Aorta (tissue), 5 donors: ENCODE results near the gene FRY. TPM values are rescaled to one million over a fixed set of nuclear protein-coding genes. Genes with fewer than 3 reads are reported as not detected.

Experiments
- ATAC-seq: fragments of 200-7000 bp; cut with Tn5 transposase; one replicate; pipeline ENCODE4 v1.9.1; 2022; ENCODE audit warnings: moderate library complexity; ENCODE audit not compliant: low FRiP score
- DNase-seq, 2 donors: peaks; one replicate each; pipeline ENCODE4 v3.0.0-alpha.2; 2020
- H3K27ac ChIP-seq, 2 donors: one replicate each; pipeline ENCODE4 v1.5.1; 2013; ENCODE audit warnings: low read length in 2 of 2, mild to moderate bottlenecking in 2 of 2, moderate library complexity in 2 of 2, control low read depth in 1 of 2, inconsistent platforms in 1 of 2, low read depth in 1 of 2
- H3K27me3 ChIP-seq, 2 donors: one replicate each; pipeline ENCODE4 v1.6.1; 2013; ENCODE audit warnings: control low read depth in 1 of 2, low read length in 1 of 2, mild to moderate bottlenecking in 1 of 2, moderate library complexity in 1 of 2; ENCODE audit not compliant: insufficient read depth in 2 of 2, control insufficient read depth in 1 of 2
- H3K36me3 ChIP-seq, 2 donors: one replicate each; pipeline ENCODE4 v1.6.1; 2013; ENCODE audit warnings: control low read depth in 1 of 2, low read length in 1 of 2, mild to moderate bottlenecking in 1 of 2; ENCODE audit not compliant: insufficient read depth in 2 of 2, control insufficient read depth in 1 of 2
- H3K4me1 ChIP-seq, 2 donors: one replicate each; pipeline ENCODE4 v1.6.1; 2013; ENCODE audit warnings: low read length in 2 of 2, control low read depth in 1 of 2, mild to moderate bottlenecking in 1 of 2, moderate library complexity in 1 of 2; ENCODE audit not compliant: insufficient read depth in 2 of 2, control insufficient read depth in 1 of 2
- H3K4me3 ChIP-seq, 2 donors: one replicate each; pipeline ENCODE4 v1.5.1; 2013; ENCODE audit warnings: low read length in 2 of 2, control low read depth in 1 of 2, mild to moderate bottlenecking in 1 of 2
- H3K9me3 ChIP-seq: one replicate; pipeline ENCODE4 v1.6.1; 2013; ENCODE audit warnings: mild to moderate bottlenecking, low read length; ENCODE audit not compliant: control insufficient read depth
- WGBS, 2 donors: extraction: QIAGEN DNeasy Blood & Tissue Kit; methylation state at CpG; one replicate each; pipeline ENCODE4 v1.1.7; 2013; 5-methylcytosine and 5-hydroxymethylcytosine counted together
- intact Hi-C, 2 donors: fragments of 100-400 bp; cut with DNase I; formaldehyde crosslinking; loops; one replicate each; pipeline versions ENCODE4 v1.14.2 to v1.15.0; 2022
- polyA plus RNA-seq, 2 donors: library from polyadenylated mRNA; stranded (reverse); fragments of 200-250 nt; gene quantifications; one replicate each; pipeline ENCODE4 v1.2.3, GENCODE V29; 2013
- total RNA-seq, 2 donors: library from RNA; stranded (reverse); fragmentation: NEBNext Ultra II Directional; extraction: Animal tissue kit (Norgen Biotek cat#: 25700); gene quantifications; one replicate each; pipeline ENCODE4 v1.2.1, GENCODE V29; 2021
- donor health status: healthy with polysubstance abuse.
- donor health status: Bipolar disorder and iron deficiency.
- donor health status: DM: no; HTN: no; CAD: no.
- donor health status: DM: no; HTN: no; CAD: no.
- donor health status: DM: yes; HTN: yes; CAD: no.

FRY gene
- total and polyA plus RNA-seq, 4 donors: 24.8 to 328 (median 95.0) TPM

- intact Hi-C loops: no loop called here
- 59 to 88% methylated on average over 1 of the region's 1 CpG for WGBS, 2 donors
Observed at GRCh38 chr13:32176696-32177095, 145.1 kb downstream of the FRY start.

GRCh38 chr13:32178763-32179162 is 147.2 kb downstream of the FRY start:
- 81 to 91% methylated on average over 5 of the region's 5 CpGs for WGBS, 2 donors
- Histone ChIP-seq H3K27me3 (no peaks in the 10 kb centered on the region), H3K9me3 (no peaks in the 10 kb centered on the region), H3K4me3 (no peak overlapping the region), H3K4me1 (no peaks in the 10 kb centered on the region), H3K27ac (no peak overlapping the region), H3K36me3 (peaks cover 0 to 10% of the 10 kb centered on the region in 2 donors)
- intact Hi-C loops: no loop called here
- no peak for DNase-seq
- ATAC-seq: no peak

More at GRCh38 chr13:32176696-32177095, 145.1 kb downstream of the FRY start:
- DNase-seq: no peak
- no peak overlapping the region for H3K4me3 ChIP-seq
- H3K27ac ChIP-seq: no peak overlapping the region
- no peaks in the 10 kb centered on the region for H3K27me3 ChIP-seq
- no peaks in the 10 kb centered on the region for H3K9me3 ChIP-seq
- ATAC-seq: no peak
- peaks cover 0 to 7% of the 10 kb centered on the region in 2 donors for H3K36me3 ChIP-seq
- no peaks in the 10 kb centered on the region for H3K4me1 ChIP-seq

DNA sequence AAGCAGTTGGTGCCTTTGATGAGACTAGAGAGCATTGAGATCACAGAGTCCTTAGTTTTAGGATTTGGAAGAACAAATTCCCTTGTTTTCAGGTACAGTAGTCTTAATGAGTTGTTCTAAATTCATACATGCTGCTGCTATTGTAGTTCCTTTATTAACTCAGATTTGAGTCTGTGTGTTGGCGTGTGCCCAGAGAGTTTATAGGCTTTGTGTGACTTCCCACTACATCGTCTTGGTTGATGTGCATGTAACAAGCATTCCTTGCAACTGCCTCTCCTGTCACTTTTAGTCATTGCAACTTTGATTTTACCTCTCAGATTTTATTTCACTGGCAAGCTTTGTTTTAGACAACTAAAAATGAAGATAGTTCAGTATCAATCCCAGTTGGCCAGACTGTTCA is 148.1 kb downstream of the FRY start:
- Histone ChIP-seq H3K4me3 (no peak overlapping the region), H3K36me3 (peaks cover 0 to 10% of the 10 kb centered on the region in 2 donors), H3K27me3 (no peaks in the 10 kb centered on the region), H3K27ac (no peak overlapping the region), H3K9me3 (no peaks in the 10 kb centered on the region), H3K4me1 (no peaks in the 10 kb centered on the region)
- no peak for ATAC-seq
- intact Hi-C loops: no loop called here
- WGBS, 2 donors: 83 to 85% methylated on average over 2 of the region's 2 CpGs
- no peak for DNase-seq

- Histone ChIP-seq H3K27me3 (no peaks in the 10 kb centered on the region), H3K36me3 (peaks cover 0 to 6% of the 10 kb centered on the region in 2 donors), H3K4me3 (no peak overlapping the region), H3K9me3 (no peaks in the 10 kb centered on the region), H3K27ac (no peak overlapping the region), H3K4me1 (no peaks in the 10 kb centered on the region)
- ATAC-seq: no peak
- 90 to 92% methylated on average over 2 of the region's 2 CpGs for WGBS, 2 donors
- DNase-seq: no peak
- intact Hi-C loops: no loop called here
Observed at GRCh38 chr13:32187651-32188050, 156.1 kb downstream of the FRY start.

DNA sequence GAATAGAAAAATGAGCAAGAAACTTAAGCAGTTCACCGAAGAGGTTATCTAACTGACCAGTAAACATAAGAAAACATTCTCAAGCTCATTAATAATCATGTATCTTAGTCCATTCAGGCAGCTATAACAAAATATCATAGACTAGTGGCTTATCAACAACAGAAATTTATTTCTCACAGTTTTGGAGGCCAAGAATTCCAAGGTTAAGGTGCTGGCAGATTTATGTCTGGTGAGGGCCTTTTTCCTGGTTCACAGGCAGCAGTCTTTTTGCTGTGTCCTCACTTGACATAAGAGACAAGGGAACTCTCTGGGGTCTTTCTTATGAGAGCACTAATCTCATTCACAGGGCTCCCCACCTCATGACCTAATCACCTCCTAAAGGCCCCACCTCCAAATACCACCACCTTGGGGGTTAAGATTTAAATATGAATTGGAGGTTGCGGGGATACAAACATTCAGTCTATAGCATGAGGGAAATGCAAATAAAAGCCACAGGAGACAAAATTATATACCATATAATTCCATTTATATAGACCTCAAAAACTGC is 160.0 kb downstream of the FRY start:
- no peak for DNase-seq
- Histone ChIP-seq H3K4me1 (no peaks in the 10 kb centered on the region), H3K27me3 (no peaks in the 10 kb centered on the region), H3K27ac (no peak overlapping the region), H3K9me3 (no peaks in the 10 kb centered on the region), H3K36me3 (peaks cover 0 to 3% of the 10 kb centered on the region in 2 donors), H3K4me3 (no peak overlapping the region)
- ATAC-seq: no peak
- intact Hi-C loops: no loop called here
- WGBS, 2 donors: 69 to 77% methylated on average over 2 of the region's 2 CpGs

- Histone ChIP-seq H3K27me3 (no peaks in the 10 kb centered on the region), H3K4me1 (no peaks in the 10 kb centered on the region), H3K9me3 (no peaks in the 10 kb centered on the region), H3K27ac (no peak overlapping the region), H3K4me3 (no peak overlapping the region), H3K36me3 (no peaks in the 10 kb centered on the region)
- no peak for ATAC-seq
- DNase-seq: no peak
- intact Hi-C loops: no loop called here
Observed at GRCh38 chr13:32195713-32196112, 164.1 kb downstream of the FRY start.

GRCh38 chr13:32199168-32199567 is 167.6 kb downstream of the FRY start:
- Histone ChIP-seq H3K36me3 (peaks cover 0 to 2% of the 10 kb centered on the region in 2 donors), H3K9me3 (no peaks in the 10 kb centered on the region), H3K4me1 (no peaks in the 10 kb centered on the region), H3K27ac (no peak overlapping the region), H3K27me3 (no peaks in the 10 kb centered on the region), H3K4me3 (no peak overlapping the region)
- intact Hi-C loops: no loop called here
- ATAC-seq: no peak
- DNase-seq: no peak
- 97 to 99% methylated on average over 1 of the region's 1 CpG for WGBS, 2 donors

DNA sequence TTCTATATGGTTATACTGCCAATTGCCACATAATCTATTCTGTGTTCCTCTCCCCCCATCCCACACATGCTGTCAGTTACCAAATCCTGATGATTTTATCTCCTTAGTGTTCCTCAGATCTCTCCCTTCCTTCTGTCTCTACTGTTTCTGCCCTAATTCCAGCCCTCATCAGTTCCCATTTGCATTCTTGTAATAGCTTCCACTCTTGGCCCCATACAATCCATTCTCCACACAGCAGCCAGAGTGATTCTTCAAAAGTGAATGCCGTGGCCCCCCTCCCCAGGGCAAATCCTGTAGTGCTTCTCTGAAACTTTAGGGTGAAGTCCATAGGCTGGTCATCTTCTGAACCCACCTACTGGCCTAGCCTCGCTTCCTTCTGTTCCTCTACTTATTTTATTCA is 169.2 kb downstream of the FRY start:
- intact Hi-C loops: loop anchor here in 1 of 2 donors (10.0 kb wide), 1 partner anchor 176 kb away; no protein-coding TSS in a partner anchor
- Histone ChIP-seq H3K27ac (no peak overlapping the region), H3K9me3 (no peaks in the 10 kb centered on the region), H3K4me3 (no peak overlapping the region), H3K4me1 (no peaks in the 10 kb centered on the region), H3K36me3 (peaks cover 2 to 4% of the 10 kb centered on the region in 2 donors), H3K27me3 (no peaks in the 10 kb centered on the region)
- ATAC-seq (no peak), DNase-seq (no peak)
- WGBS, 2 donors: 71 to 87% methylated on average over 2 of the region's 2 CpGs

DNA sequence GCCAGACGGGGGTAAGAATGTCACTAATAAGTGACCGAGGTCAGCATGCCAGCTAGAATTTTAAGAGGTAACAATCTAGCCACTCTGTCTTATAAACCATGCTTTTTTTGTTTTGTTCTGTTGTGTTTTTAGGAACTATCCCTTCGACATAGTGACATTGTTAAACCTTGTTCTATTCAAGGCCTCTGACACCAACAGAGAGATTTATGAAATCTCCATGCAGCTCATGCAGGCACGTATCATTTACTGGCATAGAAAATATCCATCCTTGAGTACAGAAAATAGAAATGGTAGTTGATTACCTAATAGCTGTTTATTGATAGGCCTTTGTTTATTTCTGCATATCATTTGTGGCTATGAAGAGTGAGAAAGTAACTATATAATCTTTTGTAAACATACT is 170.2 kb downstream of the FRY start:
- H3K27me3 ChIP-seq: no peaks in the 10 kb centered on the region
- no peaks in the 10 kb centered on the region for H3K9me3 ChIP-seq
- H3K36me3 ChIP-seq: peaks cover 2 to 4% of the 10 kb centered on the region in 2 donors
- intact Hi-C loops: loop anchor here in 1 of 2 donors (10.0 kb wide), 1 partner anchor 177 kb away; no protein-coding TSS in a partner anchor
- no peak for ATAC-seq
- no peak overlapping the region for H3K27ac ChIP-seq
- DNase-seq: no peak
- H3K4me1 ChIP-seq: no peaks in the 10 kb centered on the region
- 83 to 86% methylated on average over 4 of the region's 4 CpGs for WGBS, 2 donors
- no peak overlapping the region for H3K4me3 ChIP-seq
